Stomach (tissue), 9 donors: Measurements from ENCODE around the gene CNTNAP4. TPM values are rescaled to one million over a fixed set of nuclear protein-coding genes. Genes with fewer than 3 reads are reported as not detected.

ENCODE experiments used
- DNase-seq, 2 donors: peaks; one replicate each; pipeline versions ENCODE4 v3.0.0 to v3.0.0-alpha.2; 2013 to 2019
- H3K27ac ChIP-seq, 5 donors: fragments of 200-600 bp in 4 of 5; sonication (generic) in 4 of 5; one replicate each; pipeline ENCODE4 v1.5.1; 2013 to 2019; ENCODE audit warnings: mild to moderate bottlenecking in 1 of 5, moderate library complexity in 1 of 5
- H3K27me3 ChIP-seq, 3 donors: fragments of 200-600 bp; sonication (generic); one replicate each; pipeline ENCODE4 v1.5.1; 2017 to 2019; ENCODE audit warnings: mixed run types in 1 of 3
- H3K36me3 ChIP-seq, 4 donors: fragments of 200-600 bp; sonication (generic); 1 replicate in 3 of 4; 2 replicates in 1 of 4; pipeline ENCODE4 v1.5.1; 2016 to 2019
- H3K4me1 ChIP-seq, 4 donors: fragments of 200-600 bp; sonication (generic); one replicate each; pipeline ENCODE4 v1.5.1; 2016 to 2019
- H3K4me3 ChIP-seq, 4 donors: fragments of 200-600 bp; sonication (generic) in 3 of 4; one replicate each; pipeline ENCODE4 v1.5.1; 2016 to 2019; ENCODE audit warnings: mild to moderate bottlenecking in 1 of 4
- H3K9me3 ChIP-seq, 4 donors: fragments of 200-600 bp; sonication (generic); one replicate each; pipeline ENCODE4 v1.5.1; 2016 to 2019
- CTCF ChIP-seq, 7 experiments: fragments of 450-650 bp in 4 of 7; fragments of 200-600 bp in 3 of 7; sonication (generic) in 3 of 7; IDR thresholded peaks; one replicate each; pipeline ENCODE4 v1.5.1; 2016 to 2019; ENCODE audit warnings: antibody characterized with exemption in 7 of 7, control low read depth in 2 of 7, mild to moderate bottlenecking in 1 of 7
- EP300 ChIP-seq: sonication (generic); formaldehyde crosslinking; IDR thresholded peaks from one replicate; pipeline ENCODE4 v1.6.1; 2017; ENCODE audit warnings: antibody characterized with exemption
- POLR2A ChIP-seq, 4 donors: fragments of 450-650 bp; IDR thresholded peaks; one replicate each; pipeline ENCODE4 v1.6.1; 2016; ENCODE audit warnings: antibody characterized with exemption in 4 of 4, control low read depth in 2 of 4, mild to moderate bottlenecking in 1 of 4, moderate library complexity in 1 of 4
- POLR2AphosphoS5 ChIP-seq, 3 donors: sonication (generic); formaldehyde crosslinking; IDR thresholded peaks; one replicate each; pipeline ENCODE4 v1.6.1; 2016; ENCODE audit warnings: antibody characterized with exemption in 3 of 3
- WGBS, 5 donors: extraction: QIAGEN DNeasy Blood & Tissue Kit in 3 of 5; methylation state at CpG; one replicate each; pipeline versions ENCODE4 v1.1.5 to v1.1.7; 2013 to 2018; 5-methylcytosine and 5-hydroxymethylcytosine counted together
- intact Hi-C: fragments of 100-400 bp; cut with DNase I; formaldehyde crosslinking; loops from one replicate; pipeline ENCODE4 v1.15.1; 2023; ENCODE audit warnings: low total_unique reads
- polyA plus RNA-seq, 3 donors: library from polyadenylated mRNA; stranded (reverse); fragments of 200-250 nt; gene quantifications; one replicate each; pipeline ENCODE4 v1.2.3, GENCODE V29; 2013
- total RNA-seq, 5 donors: library from RNA; depleted of rRNA; stranded (reverse); fragments of >200 nt; gene quantifications; one replicate each; pipeline versions ENCODE4 v1.1.0 to v1.2.3, GENCODE V29; 2014 to 2016
- donor health status: healthy with polysubstance abuse.
- donor health status: Bipolar disorder and iron deficiency.
- donor health status: healthy.

Gene CNTNAP4
- total and polyA plus RNA-seq, 8 donors = 1.3 TPM; not detected in 7

- H3K9me3 ChIP-seq = no peaks in the 10 kb centered on the region
- H3K27ac ChIP-seq = no peak overlapping the region
- H3K36me3 ChIP-seq = no peaks in the 10 kb centered on the region
- TF ChIP-seq EP300 = no peak
- no peak for TF ChIP-seq CTCF (IDR thresholded peaks at IDR 0.05)
- TF ChIP-seq POLR2AphosphoS5 (IDR thresholded peaks at IDR 0.05) = no peak
- no peak for TF ChIP-seq POLR2A (IDR thresholded peaks at IDR 0.05)
- WGBS, 5 donors = 66 to 75% (median 69%) methylated on average over 8 of the region's 8 CpGs
- intact Hi-C loops = no loop called here
- no peaks in the 10 kb centered on the region for H3K4me1 ChIP-seq
- no peak for DNase-seq
- H3K27me3 ChIP-seq = no peaks in the 10 kb centered on the region
- no peak overlapping the region for H3K4me3 ChIP-seq
Measured at GRCh38 chr16:76461836-76462235, 184.6 kb downstream of the CNTNAP4 start.

- TF ChIP-seq POLR2A (IDR thresholded peaks at IDR 0.05) (no peak), POLR2AphosphoS5 (IDR thresholded peaks at IDR 0.05) (no peak)
- H3K27ac ChIP-seq = no peak overlapping the region
- intact Hi-C loops = no loop called here
- no peaks in the 10 kb centered on the region for H3K36me3 ChIP-seq
- no peak for DNase-seq
- H3K9me3 ChIP-seq = no peaks in the 10 kb centered on the region
- no peak overlapping the region for H3K4me3 ChIP-seq
- 61 to 73% (median 71%) methylated on average over 3 of the region's 3 CpGs for WGBS, 5 donors
- no peaks in the 10 kb centered on the region for H3K27me3 ChIP-seq
- H3K4me1 ChIP-seq = no peaks in the 10 kb centered on the region
Measured at GRCh38 chr16:76464955-76465620, 187.9 kb downstream of the CNTNAP4 start.

GRCh38 chr16:76466871-76467270 is 189.7 kb downstream of the CNTNAP4 start:
- Histone ChIP-seq H3K27ac (no peak overlapping the region), H3K27me3 (no peaks in the 10 kb centered on the region), H3K9me3 (peaks cover 0 to 7% (median 0%) of the 10 kb centered on the region in 4 donors), H3K4me3 (no peak overlapping the region), H3K36me3 (no peaks in the 10 kb centered on the region), H3K4me1 (no peaks in the 10 kb centered on the region)
- intact Hi-C loops = no loop called here
- TF ChIP-seq EP300 (no peak), CTCF (IDR thresholded peaks at IDR 0.05) (no peak), POLR2AphosphoS5 (IDR thresholded peaks at IDR 0.05) (no peak), POLR2A (IDR thresholded peaks at IDR 0.05) (no peak)
- DNase-seq = no peak

- Histone ChIP-seq H3K27me3 (no peaks in the 10 kb centered on the region), H3K4me1 (no peaks in the 10 kb centered on the region), H3K9me3 (peaks cover 0 to 7% (median 0%) of the 10 kb centered on the region in 4 donors), H3K27ac (no peak overlapping the region), H3K36me3 (no peaks in the 10 kb centered on the region), H3K4me3 (no peak overlapping the region)
- intact Hi-C loops = no loop called here
- DNase-seq = no peak
- WGBS, 5 donors = 21 to 48% (median 46%) methylated on average over 2 of the region's 2 CpGs
- TF ChIP-seq EP300 (no peak), CTCF (IDR thresholded peaks at IDR 0.05) (no peak)
Measured at GRCh38 chr16:76474048-76474447, 196.8 kb downstream of the CNTNAP4 start.

- Histone ChIP-seq H3K36me3 (no peaks in the 10 kb centered on the region), H3K4me1 (no peaks in the 10 kb centered on the region), H3K9me3 (no peaks in the 10 kb centered on the region), H3K4me3 (no peak overlapping the region), H3K27ac (no peak overlapping the region), H3K27me3 (no peaks in the 10 kb centered on the region)
- TF ChIP-seq EP300 (no peak), POLR2A (IDR thresholded peaks at IDR 0.05) (no peak), POLR2AphosphoS5 (IDR thresholded peaks at IDR 0.05) (no peak), CTCF (IDR thresholded peaks at IDR 0.05) (no peak)
- DNase-seq = no peak
- WGBS, 5 donors = 59 to 70% (median 68%) methylated on average over 4 of the region's 4 CpGs
- intact Hi-C loops = no loop called here
Measured at GRCh38 chr16:76478105-76478504, 200.9 kb downstream of the CNTNAP4 start.
